Inferior parietal cortex (tissue), 1 donor: Measurements from ENCODE around the gene C3orf80.
"Not testable (repeated sequence)": the region's sequence is repeated elsewhere in the genome, so short reads cannot be mapped to it uniquely, and the experiment has no call there.

ENCODE experiments used
- DNase-seq: peaks from one replicate; pipeline ENCODE4 v3.0.0-alpha.2; 2016; ENCODE audit errors: extremely low spot score

C3orf80 gene

GRCh38 chr3:160213191-160213590 is 12.0 kb upstream of the C3orf80 start:
- DNase-seq, result no peak

- DNase-seq, result no peak
Measured at GRCh38 chr3:160217675-160218074, 7.5 kb upstream of the C3orf80 start.

- DNase-seq, result no peak
Measured at GRCh38 chr3:160218136-160218535, 7.1 kb upstream of the C3orf80 start.

GRCh38 chr3:160220038-160220437 is 5.2 kb upstream of the C3orf80 start:
- no peak for DNase-seq

- DNase-seq, result no peak
Measured at GRCh38 chr3:160221019-160221418, 4.2 kb upstream of the C3orf80 start.

GRCh38 chr3:160224256-160224655 is 966 bp upstream of the C3orf80 start:
- DNase-seq, result no peak

GRCh38 chr3:160224811-160225175 is 429 bp upstream of the C3orf80 start:
- DNase-seq, result no peak

- no peak for DNase-seq
Measured at GRCh38 chr3:160226026-160226907, 1.0 kb downstream of the C3orf80 start.

- DNase-seq, result no peak
Measured at GRCh38 chr3:160227419-160227818, 2.2 kb downstream of the C3orf80 start.

- no peak for DNase-seq
Measured at GRCh38 chr3:160232014-160232413, 6.8 kb downstream of the C3orf80 start.

- not testable (repeated sequence) for DNase-seq
Measured at GRCh38 chr3:160240719-160241118, 15.5 kb downstream of the C3orf80 start.

- no peak for DNase-seq
Measured at GRCh38 chr3:160245261-160245800, 20.1 kb downstream of the C3orf80 start.

- DNase-seq, result no peak
Measured at GRCh38 chr3:160247766-160248165, 22.5 kb downstream of the C3orf80 start.

GRCh38 chr3:160253298-160253697 is 28.1 kb downstream of the C3orf80 start:
- no peak for DNase-seq

GRCh38 chr3:160257606-160258005 is 32.4 kb downstream of the C3orf80 start:
- no peak for DNase-seq

GRCh38 chr3:160259589-160259988 is 34.4 kb downstream of the C3orf80 start:
- DNase-seq, result no peak

- DNase-seq, result no peak
Measured at GRCh38 chr3:160260587-160261270, 35.5 kb downstream of the C3orf80 start.

GRCh38 chr3:160265088-160265487 is 39.9 kb downstream of the C3orf80 start:
- DNase-seq, result no peak
